Mesodermal cell (in vitro differentiated cells): ENCODE measurements around the gene YAF2.

Source experiments
- H3K27ac ChIP-seq: 2 replicates; pipeline ENCODE4 v1.7.0; 2013; ENCODE audit warnings: mild to moderate bottlenecking, low read depth, low read length, moderate library complexity; ENCODE audit not compliant: severe bottlenecking
- H3K36me3 ChIP-seq: 2 replicates; pipeline ENCODE4 v1.7.1; 2013; ENCODE audit warnings: mild to moderate bottlenecking, low read length, moderate library complexity; ENCODE audit not compliant: control insufficient read depth, insufficient read depth
- H3K4me1 ChIP-seq: one replicate; pipeline ENCODE4 v1.7.1; 2013; ENCODE audit warnings: mild to moderate bottlenecking, low read length; ENCODE audit not compliant: insufficient read depth, control insufficient read depth, poor library complexity, severe bottlenecking
- H3K4me3 ChIP-seq: 2 replicates; pipeline ENCODE4 v1.7.0; 2013; ENCODE audit warnings: low read length, control low read depth, mild to moderate bottlenecking; ENCODE audit not compliant: insufficient read depth, poor library complexity, severe bottlenecking; ENCODE audit errors: extremely low read depth
- H3K9me3 ChIP-seq: 2 replicates; pipeline ENCODE4 v1.7.1; 2013; ENCODE audit warnings: mild to moderate bottlenecking, low read length, moderate library complexity; ENCODE audit not compliant: control insufficient read depth
- WGBS, 2 experiments: methylation state at CpG; one replicate each; pipeline ENCODE4 v1.1.5; 2013; ENCODE audit warnings: missing lambda C conversion rate in 2 of 2; ENCODE audit not compliant: insufficient coverage in 2 of 2; 5-methylcytosine and 5-hydroxymethylcytosine counted together

The YAF2 gene

GRCh38 chr12:42145197-42145549 lies 92.9 kb downstream of the YAF2 start:
- 47 to 63% methylated on average over 4 to 8 of the region's 8 CpGs for WGBS, 2 experiments
- no peaks in the 10 kb centered on the region for H3K9me3 ChIP-seq
- peak overlapping the region; percentile 56 for H3K4me3 ChIP-seq
- H3K27ac ChIP-seq = peak overlapping the region; percentile 71
- no peaks in the 10 kb centered on the region for H3K4me1 ChIP-seq
- no peaks in the 10 kb centered on the region for H3K36me3 ChIP-seq

- Histone ChIP-seq H3K27ac (peak within 1 kb of the TSS; percentile 71), H3K4me3 (peak within 1 kb of the TSS; percentile 56), H3K9me3 (no peaks in the 10 kb centered on the region), H3K4me1 (no peaks in the 10 kb centered on the region), H3K36me3 (no peaks in the 10 kb centered on the region)
- 0 to 2% methylated on average over 59 to 76 of the region's 106 CpGs for WGBS, 2 experiments
These were observed 93.4 kb downstream of the YAF2 start, which contains the start of gene GXYLT1 for GRCh38 chr12:42144408-42145196. TSS of gene GXYLT1 (minus strand) at chr12:42144874. CDS start at chr12:42144646, 228 bp downstream.

DNA sequence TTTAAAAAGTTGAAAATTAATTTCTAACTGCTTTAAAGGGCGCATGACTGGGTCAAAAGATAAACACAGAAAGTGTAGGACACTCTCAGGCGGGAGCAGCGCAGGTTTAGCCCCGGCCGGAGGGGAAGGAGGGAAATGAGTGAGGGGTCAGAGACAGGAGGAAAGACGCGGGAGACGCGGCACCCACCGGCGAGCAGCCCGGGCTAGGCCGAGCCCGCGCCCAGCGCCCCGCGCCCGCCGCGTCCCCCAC lies 94.0 kb downstream of the YAF2 start:
- 0% methylated on average over 4 to 14 of the region's 21 CpGs for WGBS, 2 experiments
- H3K4me1 ChIP-seq = no peaks in the 10 kb centered on the region

DNA sequence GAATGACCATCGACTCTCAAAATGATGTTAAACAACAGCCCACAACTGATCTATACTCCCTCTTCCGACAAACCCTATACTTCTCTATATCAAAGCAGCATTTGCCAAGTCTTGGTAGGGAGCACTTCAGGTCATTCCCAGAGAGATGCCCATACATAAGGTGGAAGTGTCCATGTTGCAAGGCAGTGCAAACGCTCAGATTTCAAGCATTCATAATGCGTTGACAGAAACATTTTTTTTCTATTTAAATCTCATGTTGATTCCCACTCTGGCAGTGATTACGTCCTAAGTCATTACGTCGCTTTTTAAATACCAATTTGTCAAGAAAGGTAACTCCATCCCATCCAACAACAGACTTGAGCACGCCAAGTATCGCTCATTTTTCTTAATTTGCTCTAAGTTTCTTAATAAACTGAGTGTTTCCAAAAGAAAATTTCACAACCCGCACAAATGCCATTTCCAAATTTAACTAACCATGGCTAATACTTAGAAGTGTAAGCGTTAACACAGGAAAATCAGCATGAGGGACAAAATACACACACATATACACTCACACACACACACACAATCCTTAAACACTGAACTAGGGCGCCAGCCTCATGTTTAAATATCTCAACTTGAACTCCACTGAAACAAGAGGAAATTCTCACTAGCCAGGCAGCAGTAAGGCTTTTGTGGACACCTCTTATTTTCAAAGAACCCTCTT lies 94.4 kb downstream of the YAF2 start:
- Histone ChIP-seq H3K36me3 (no peaks in the 10 kb centered on the region), H3K4me1 (no peaks in the 10 kb centered on the region), H3K27ac (peak overlapping the region; percentile 71), H3K9me3 (no peaks in the 10 kb centered on the region), H3K4me3 (peak overlapping the region; percentile 56)
- 13 to 25% methylated on average over 6 to 11 of the region's 12 CpGs for whole genome bisulfite sequencing, 2 experiments

More for the DNA sequence above, 94.0 kb downstream of the YAF2 start:
- H3K4me3 ChIP-seq = peak overlapping the region; percentile 56
- no peaks in the 10 kb centered on the region for H3K36me3 ChIP-seq
- H3K27ac ChIP-seq = peak overlapping the region; percentile 71
- no peaks in the 10 kb centered on the region for H3K9me3 ChIP-seq

- WGBS, 2 experiments = 100% methylated on average over 1 of the region's 3 CpGs; no CpG with 5 or more reads in 1 of the 2 experiments
- no peak overlapping the region for H3K27ac ChIP-seq
- no peak overlapping the region for H3K4me3 ChIP-seq
- no peaks in the 10 kb centered on the region for H3K9me3 ChIP-seq
- no peaks in the 10 kb centered on the region for H3K36me3 ChIP-seq
- no peaks in the 10 kb centered on the region for H3K4me1 ChIP-seq
These were observed 96.0 kb downstream of the YAF2 start for GRCh38 chr12:42141981-42142606.

- no peaks in the 10 kb centered on the region for H3K36me3 ChIP-seq
- H3K4me3 ChIP-seq = no peak overlapping the region
- no peaks in the 10 kb centered on the region for H3K4me1 ChIP-seq
- H3K9me3 ChIP-seq = no peaks in the 10 kb centered on the region
- H3K27ac ChIP-seq = no peak overlapping the region
- 100% methylated on average over 1 of the region's 3 CpGs; no CpG with 5 or more reads in 1 of the 2 experiments for WGBS, 2 experiments
These were observed 97.1 kb downstream of the YAF2 start for GRCh38 chr12:42140901-42141300.

DNA sequence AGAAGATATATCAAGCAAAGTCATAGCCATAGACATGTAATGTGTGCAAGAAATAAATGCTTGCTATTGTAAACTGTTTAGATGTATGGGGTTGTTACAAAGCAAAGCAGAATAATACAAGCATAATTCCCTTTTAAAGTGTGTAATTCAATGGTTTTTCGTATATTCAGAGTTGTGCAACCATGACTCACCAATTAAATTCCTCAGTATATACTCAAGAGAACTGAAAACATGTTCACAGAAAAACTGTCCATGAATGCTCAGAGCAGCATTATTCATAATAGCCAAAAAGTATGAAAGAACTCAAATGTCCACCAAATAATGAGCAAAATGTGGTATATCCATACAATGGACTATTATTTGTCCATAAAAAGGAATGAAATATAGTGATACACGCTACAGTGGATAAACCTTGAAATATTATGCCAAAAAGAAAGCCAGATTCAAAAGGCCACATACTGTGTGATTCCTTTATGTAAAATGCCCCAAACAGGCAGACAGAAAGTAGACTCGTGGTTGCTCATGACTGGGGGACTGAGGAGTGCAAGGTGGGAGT lies 102.7 kb downstream of the YAF2 start:
- H3K4me3 ChIP-seq = no peak overlapping the region

GRCh38 chr12:42130672-42131402 lies 107.2 kb downstream of the YAF2 start:
- H3K4me3 ChIP-seq = no peak overlapping the region

More for the DNA sequence above, 102.7 kb downstream of the YAF2 start:
- H3K9me3 ChIP-seq = no peaks in the 10 kb centered on the region
- H3K27ac ChIP-seq = no peak overlapping the region
- peaks cover 9% of the 10 kb centered on the region for H3K4me1 ChIP-seq
- H3K36me3 ChIP-seq = no peaks in the 10 kb centered on the region
- 90 to 100% methylated on average over 2 to 3 of the region's 3 CpGs for WGBS, 2 experiments

GRCh38 chr12:42129595-42130204 lies 108.3 kb downstream of the YAF2 start:
- no peak overlapping the region for H3K27ac ChIP-seq
- peaks cover 27% of the 10 kb centered on the region for H3K4me1 ChIP-seq
- no peaks in the 10 kb centered on the region for H3K36me3 ChIP-seq
- H3K9me3 ChIP-seq = no peaks in the 10 kb centered on the region
- WGBS, 2 experiments = no CpG with 5 or more reads among the region's 4 CpGs
- no peak overlapping the region for H3K4me3 ChIP-seq

More at GRCh38 chr12:42130672-42131402, 107.2 kb downstream of the YAF2 start:
- Histone ChIP-seq H3K27ac (no peak overlapping the region), H3K4me1 (peaks cover 16% of the 10 kb centered on the region), H3K9me3 (no peaks in the 10 kb centered on the region), H3K36me3 (no peaks in the 10 kb centered on the region)
- WGBS, 2 experiments = 100% methylated on average over 1 of the region's 4 CpGs; no CpG with 5 or more reads in 1 of the 2 experiments

GRCh38 chr12:42128888-42129287 lies 109.2 kb downstream of the YAF2 start:
- no peak overlapping the region for H3K4me3 ChIP-seq
- H3K27ac ChIP-seq = no peak overlapping the region
- WGBS, 2 experiments = 88 to 100% methylated on average over 3 to 4 of the region's 6 CpGs
- H3K36me3 ChIP-seq = no peaks in the 10 kb centered on the region
- H3K9me3 ChIP-seq = no peaks in the 10 kb centered on the region
- H3K4me1 ChIP-seq = peaks cover 31% of the 10 kb centered on the region
